Measurements from ENCODE around the gene ARHGAP18. TPM values are rescaled to one million over a fixed set of nuclear protein-coding genes. Genes with fewer than 3 reads are reported as not detected.

The ARHGAP18 gene
- total and polyA plus RNA-seq, 2 of the 13 experiments (the other 11 are each of a cell fraction or from before 2014, with no cell fraction given), result 58.2 to 115 TPM

DNA sequence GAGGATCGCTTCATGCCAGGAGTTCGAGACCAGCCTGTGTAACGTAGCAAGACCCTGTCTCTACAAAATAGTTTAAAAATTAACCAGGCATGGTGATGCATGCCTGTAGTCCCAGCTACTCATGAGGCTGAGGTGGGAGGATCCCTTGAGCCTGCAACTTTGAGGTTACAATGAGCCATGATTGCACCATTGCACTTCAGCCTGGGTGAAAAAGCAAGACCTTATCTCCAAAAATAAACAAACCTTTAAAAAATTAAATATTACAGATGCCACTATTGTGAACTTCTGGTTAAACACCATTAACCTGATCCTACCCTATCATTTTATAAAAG, 116.8 kb downstream of the ARHGAP18 start (continued):
- TF ChIP-seq, protein P1, sequence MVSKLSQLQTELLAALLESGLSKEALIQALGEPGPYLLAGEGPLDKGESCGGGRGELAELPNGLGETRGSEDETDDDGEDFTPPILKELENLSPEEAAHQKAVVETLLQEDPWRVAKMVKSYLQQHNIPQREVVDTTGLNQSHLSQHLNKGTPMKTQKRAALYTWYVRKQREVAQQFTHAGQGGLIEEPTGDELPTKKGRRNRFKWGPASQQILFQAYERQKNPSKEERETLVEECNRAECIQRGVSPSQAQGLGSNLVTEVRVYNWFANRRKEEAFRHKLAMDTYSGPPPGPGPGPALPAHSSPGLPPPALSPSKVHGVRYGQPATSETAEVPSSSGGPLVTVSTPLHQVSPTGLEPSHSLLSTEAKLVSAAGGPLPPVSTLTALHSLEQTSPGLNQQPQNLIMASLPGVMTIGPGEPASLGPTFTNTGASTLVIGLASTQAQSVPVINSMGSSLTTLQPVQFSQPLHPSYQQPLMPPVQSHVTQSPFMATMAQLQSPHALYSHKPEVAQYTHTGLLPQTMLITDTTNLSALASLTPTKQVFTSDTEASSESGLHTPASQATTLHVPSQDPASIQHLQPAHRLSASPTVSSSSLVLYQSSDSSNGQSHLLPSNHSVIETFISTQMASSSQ (IDR thresholded peaks at IDR 0.05; ENCODE audit: low read depth), result no peak
- TF ChIP-seq, protein P1 (CRISPR knock-in tag; IDR thresholded peaks at IDR 0.05; ENCODE audit: borderline replicate concordance), result peak; percentile 62; the same call in 1 of the 2 replicates
- TF ChIP-seq JUN (CRISPR knock-in tag; IDR thresholded peaks at IDR 0.05) (no peak), MBD4 (IDR thresholded peaks at IDR 0.05; ENCODE audit: borderline replicate concordance, low read length) (no peak), NFIC (IDR thresholded peaks at IDR 0.05; ENCODE audit: low read length) (no peak), CREB3 (CRISPR knock-in tag; IDR thresholded peaks at IDR 0.05) (no peak), ZNF34 (CRISPR knock-in tag; IDR thresholded peaks at IDR 0.05; ENCODE audit: borderline replicate concordance) (no peak), ZNF383 (CRISPR knock-in tag; IDR thresholded peaks at IDR 0.05; ENCODE audit: borderline replicate concordance) (no peak), EP300 (IDR thresholded peaks at IDR 0.05; ENCODE audit: low read depth in 2 of 2, low read length in 2 of 2) (peak in 1 of 2 experiments; percentile 38; a peak in 1 of 4 replicates), EP300 (CRISPR knock-in tag; IDR thresholded peaks at IDR 0.05; ENCODE audit: borderline replicate concordance) (no peak), SALL1 (CRISPR knock-in tag; IDR thresholded peaks at IDR 0.05) (peak; percentile 61), ZNF777 (CRISPR knock-in tag; IDR thresholded peaks at IDR 0.05) (no peak), HNF4A (CRISPR knock-in tag; IDR thresholded peaks at IDR 0.05) (peak; percentile 34; the same call in 1 of the 2 replicates), SOX6 (IDR thresholded peaks at IDR 0.05) (no peak), SOX6 (CRISPR knock-in tag; IDR thresholded peaks at IDR 0.05) (peak; percentile 26; the same call in 1 of the 2 replicates), ZC3H13 (CRISPR knock-in tag; IDR thresholded peaks at IDR 0.05) (no peak), ZNF775 (CRISPR knock-in tag; IDR thresholded peaks at IDR 0.05; ENCODE audit: borderline replicate concordance) (no peak), GABPA (IDR thresholded peaks at IDR 0.05; ENCODE audit: low read depth, low read length) (no peak), GABPA (CRISPR knock-in tag; IDR thresholded peaks at IDR 0.05; ENCODE audit: low read depth) (no peak), CEBPG (CRISPR knock-in tag; IDR thresholded peaks at IDR 0.05) (peak; percentile 71), MATR3 (CRISPR knock-in tag; IDR thresholded peaks at IDR 0.05) (no peak), ZFAT (CRISPR knock-in tag; conservative IDR thresholded peaks at IDR 0.05) (no peak), ZBTB20 (CRISPR knock-in tag; IDR thresholded peaks at IDR 0.05; ENCODE audit: borderline replicate concordance, low read depth) (no peak), FOXO4 (CRISPR knock-in tag; conservative IDR thresholded peaks at IDR 0.05) (no peak), ZNF766 (CRISPR knock-in tag; IDR thresholded peaks at IDR 0.05; ENCODE audit: borderline replicate concordance) (no peak)
- TF ChIP-seq, protein P2, sequence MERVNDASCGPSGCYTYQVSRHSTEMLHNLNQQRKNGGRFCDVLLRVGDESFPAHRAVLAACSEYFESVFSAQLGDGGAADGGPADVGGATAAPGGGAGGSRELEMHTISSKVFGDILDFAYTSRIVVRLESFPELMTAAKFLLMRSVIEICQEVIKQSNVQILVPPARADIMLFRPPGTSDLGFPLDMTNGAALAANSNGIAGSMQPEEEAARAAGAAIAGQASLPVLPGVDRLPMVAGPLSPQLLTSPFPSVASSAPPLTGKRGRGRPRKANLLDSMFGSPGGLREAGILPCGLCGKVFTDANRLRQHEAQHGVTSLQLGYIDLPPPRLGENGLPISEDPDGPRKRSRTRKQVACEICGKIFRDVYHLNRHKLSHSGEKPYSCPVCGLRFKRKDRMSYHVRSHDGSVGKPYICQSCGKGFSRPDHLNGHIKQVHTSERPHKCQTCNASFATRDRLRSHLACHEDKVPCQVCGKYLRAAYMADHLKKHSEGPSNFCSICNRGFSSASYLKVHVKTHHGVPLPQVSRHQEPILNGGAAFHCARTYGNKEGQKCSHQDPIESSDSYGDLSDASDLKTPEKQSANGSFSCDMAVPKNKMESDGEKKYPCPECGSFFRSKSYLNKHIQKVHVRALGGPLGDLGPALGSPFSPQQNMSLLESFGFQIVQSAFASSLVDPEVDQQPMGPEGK (CRISPR knock-in tag; IDR thresholded peaks at IDR 0.05), result no peak
